ENCODE results near the gene PRDM5.

GRCh38 chr4:120814886-120815285 is 107.6 kb downstream of the PRDM5 start:
- TF ChIP-seq ZBTB7A (IDR thresholded peaks at IDR 0.05; ENCODE audit: low read depth), result no peak
- TF ChIP-seq FOXM1 (IDR thresholded peaks at IDR 0.05; ENCODE audit: borderline replicate concordance, low read depth), result no peak
- TF ChIP-seq, protein P1, sequence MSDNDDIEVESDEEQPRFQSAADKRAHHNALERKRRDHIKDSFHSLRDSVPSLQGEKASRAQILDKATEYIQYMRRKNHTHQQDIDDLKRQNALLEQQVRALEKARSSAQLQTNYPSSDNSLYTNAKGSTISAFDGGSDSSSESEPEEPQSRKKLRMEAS (IDR thresholded peaks at IDR 0.05), result no peak
- no peak for TF ChIP-seq CEBPB (IDR thresholded peaks at IDR 0.05)
- TF ChIP-seq TCF12 (IDR thresholded peaks at IDR 0.05; ENCODE audit: low read depth), result no peak
- no peak for TF ChIP-seq RAD21 (IDR thresholded peaks at IDR 0.05; ENCODE audit: low read depth)
- no peak for TF ChIP-seq EGR1 (IDR thresholded peaks at IDR 0.05)
